Ishikawa (cell line): ENCODE data around the gene KCNH2.

Experiments
- CEBPB ChIP-seq: IDR thresholded peaks from 2 replicates; pipeline ENCODE4 v1.6.1; 2012
- CREB1 ChIP-seq: IDR thresholded peaks from 2 replicates; pipeline ENCODE4 v1.6.1; 2012; ENCODE audit warnings: low read depth
- EGR1 ChIP-seq: IDR thresholded peaks from 2 replicates; pipeline ENCODE4 v1.6.1; 2012
- EP300 ChIP-seq: IDR thresholded peaks from 2 replicates; pipeline ENCODE4 v1.6.1; 2012; ENCODE audit warnings: borderline replicate concordance
- FOXM1 ChIP-seq: IDR thresholded peaks from 2 replicates; pipeline ENCODE4 v1.6.1; 2012; ENCODE audit warnings: low read depth, borderline replicate concordance
- MAX ChIP-seq: IDR thresholded peaks from 2 replicates; pipeline ENCODE4 v1.6.1; 2012
- NFIC ChIP-seq: IDR thresholded peaks from 2 replicates; pipeline ENCODE4 v1.6.1; 2012
- RAD21 ChIP-seq: IDR thresholded peaks from 2 replicates; pipeline ENCODE4 v1.6.1; 2012; ENCODE audit warnings: low read depth
- TAF1 ChIP-seq: IDR thresholded peaks from 2 replicates; pipeline ENCODE4 v1.6.1; 2012; ENCODE audit warnings: low read depth, mild to moderate bottlenecking
- TCF12 ChIP-seq: IDR thresholded peaks from 2 replicates; pipeline ENCODE4 v1.6.1; 2012; ENCODE audit warnings: low read depth
- TEAD4 ChIP-seq: IDR thresholded peaks from 2 replicates; pipeline ENCODE4 v1.6.1; 2012
- YY1 ChIP-seq: IDR thresholded peaks from 2 replicates; pipeline ENCODE4 v1.6.1; 2012; ENCODE audit warnings: low read depth
- ZBTB7A ChIP-seq: IDR thresholded peaks from 2 replicates; pipeline ENCODE4 v1.6.1; 2012; ENCODE audit warnings: low read depth
- TF ChIP-seq, protein P1 (sequence below): IDR thresholded peaks from 2 replicates; pipeline ENCODE4 v1.6.1; 2012; ENCODE audit warnings: low read depth, mild to moderate bottlenecking
- TF ChIP-seq, protein P2 (sequence below): IDR thresholded peaks from 2 replicates; pipeline ENCODE4 v1.6.1; 2012

The KCNH2 gene

GRCh38 chr7:151012031-151012692, 34.0 kb upstream of the KCNH2 start:
- TF ChIP-seq ZBTB7A (no peak), NFIC (no peak), CREB1 (no peak), CEBPB (no peak), EGR1 (no peak), RAD21 (no peak), FOXM1 (no peak), TAF1 (no peak), YY1 (no peak), TEAD4 (no peak)
- TF ChIP-seq, protein P1, sequence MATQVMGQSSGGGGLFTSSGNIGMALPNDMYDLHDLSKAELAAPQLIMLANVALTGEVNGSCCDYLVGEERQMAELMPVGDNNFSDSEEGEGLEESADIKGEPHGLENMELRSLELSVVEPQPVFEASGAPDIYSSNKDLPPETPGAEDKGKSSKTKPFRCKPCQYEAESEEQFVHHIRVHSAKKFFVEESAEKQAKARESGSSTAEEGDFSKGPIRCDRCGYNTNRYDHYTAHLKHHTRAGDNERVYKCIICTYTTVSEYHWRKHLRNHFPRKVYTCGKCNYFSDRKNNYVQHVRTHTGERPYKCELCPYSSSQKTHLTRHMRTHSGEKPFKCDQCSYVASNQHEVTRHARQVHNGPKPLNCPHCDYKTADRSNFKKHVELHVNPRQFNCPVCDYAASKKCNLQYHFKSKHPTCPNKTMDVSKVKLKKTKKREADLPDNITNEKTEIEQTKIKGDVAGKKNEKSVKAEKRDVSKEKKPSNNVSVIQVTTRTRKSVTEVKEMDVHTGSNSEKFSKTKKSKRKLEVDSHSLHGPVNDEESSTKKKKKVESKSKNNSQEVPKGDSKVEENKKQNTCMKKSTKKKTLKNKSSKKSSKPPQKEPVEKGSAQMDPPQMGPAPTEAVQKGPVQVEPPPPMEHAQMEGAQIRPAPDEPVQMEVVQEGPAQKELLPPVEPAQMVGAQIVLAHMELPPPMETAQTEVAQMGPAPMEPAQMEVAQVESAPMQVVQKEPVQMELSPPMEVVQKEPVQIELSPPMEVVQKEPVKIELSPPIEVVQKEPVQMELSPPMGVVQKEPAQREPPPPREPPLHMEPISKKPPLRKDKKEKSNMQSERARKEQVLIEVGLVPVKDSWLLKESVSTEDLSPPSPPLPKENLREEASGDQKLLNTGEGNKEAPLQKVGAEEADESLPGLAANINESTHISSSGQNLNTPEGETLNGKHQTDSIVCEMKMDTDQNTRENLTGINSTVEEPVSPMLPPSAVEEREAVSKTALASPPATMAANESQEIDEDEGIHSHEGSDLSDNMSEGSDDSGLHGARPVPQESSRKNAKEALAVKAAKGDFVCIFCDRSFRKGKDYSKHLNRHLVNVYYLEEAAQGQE, result no peak
- TF ChIP-seq, protein P2, sequence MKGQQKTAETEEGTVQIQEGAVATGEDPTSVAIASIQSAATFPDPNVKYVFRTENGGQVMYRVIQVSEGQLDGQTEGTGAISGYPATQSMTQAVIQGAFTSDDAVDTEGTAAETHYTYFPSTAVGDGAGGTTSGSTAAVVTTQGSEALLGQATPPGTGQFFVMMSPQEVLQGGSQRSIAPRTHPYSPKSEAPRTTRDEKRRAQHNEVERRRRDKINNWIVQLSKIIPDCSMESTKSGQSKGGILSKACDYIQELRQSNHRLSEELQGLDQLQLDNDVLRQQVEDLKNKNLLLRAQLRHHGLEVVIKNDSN, result no peak

GRCh38 chr7:151011097-151011409, 32.9 kb upstream of the KCNH2 start:
- TF ChIP-seq MAX (no peak), TAF1 (no peak), TCF12 (no peak), TEAD4 (no peak), FOXM1 (no peak), YY1 (no peak), NFIC (no peak), EP300 (no peak), CREB1 (no peak), ZBTB7A (no peak), CEBPB (no peak), EGR1 (no peak), RAD21 (no peak)
- TF ChIP-seq, protein P1, result no peak
- TF ChIP-seq, protein P2, result no peak

GRCh38 chr7:151010307-151011096, 32.4 kb upstream of the KCNH2 start:
- TF ChIP-seq YY1, result no peak
- no peak for TF ChIP-seq FOXM1
- no peak for TF ChIP-seq TEAD4
- no peak for TF ChIP-seq CEBPB
- no peak for TF ChIP-seq CREB1
- TF ChIP-seq, protein P1, result no peak
- no peak for TF ChIP-seq EP300
- no peak for TF ChIP-seq MAX
- no peak for TF ChIP-seq ZBTB7A
- TF ChIP-seq, protein P2, result no peak
- no peak for TF ChIP-seq EGR1
- no peak for TF ChIP-seq TCF12
- TF ChIP-seq TAF1, result no peak
- no peak for TF ChIP-seq RAD21
- TF ChIP-seq NFIC, result no peak

- TF ChIP-seq NFIC, result no peak
- no peak for TF ChIP-seq TCF12
- TF ChIP-seq, protein P2, result no peak
- TF ChIP-seq CREB1, result no peak
- no peak for TF ChIP-seq TAF1
- no peak for TF ChIP-seq YY1
Observed at GRCh38 chr7:151010037-151010306, 31.9 kb upstream of the KCNH2 start.
